Gastroesophageal sphincter (tissue), 4 donors: ENCODE data around the gene TTYH1. TPM values are rescaled to one million over a fixed set of nuclear protein-coding genes. Genes with fewer than 3 reads are reported as not detected.

Source experiments
- ATAC-seq: fragments of 150-250 bp; one replicate; pipeline ENCODE4 v1.9.1; 2016; ENCODE audit warnings: mild to moderate bottlenecking, moderate library complexity
- H3K27ac ChIP-seq, 4 donors: fragments of 200-600 bp; sonication (generic) in 3 of 4; 1 replicate in 3 of 4; 2 replicates in 1 of 4; pipeline ENCODE4 v1.5.1; 2016 to 2019
- H3K27me3 ChIP-seq: fragments of 200-600 bp; sonication (generic); one replicate; pipeline ENCODE4 v1.5.1; 2019
- H3K36me3 ChIP-seq, 2 donors: fragments of 200-600 bp; sonication (generic); one replicate each; pipeline ENCODE4 v1.5.1; 2019; ENCODE audit warnings: control low read depth in 1 of 2
- H3K4me1 ChIP-seq, 3 donors: fragments of 200-600 bp; sonication (generic); 1 replicate in 2 of 3; 2 replicates in 1 of 3; pipeline ENCODE4 v1.5.1; 2016 to 2019; ENCODE audit warnings: control low read depth in 2 of 3
- H3K4me3 ChIP-seq, 2 donors: fragments of 200-600 bp; sonication (generic); one replicate each; pipeline ENCODE4 v1.5.1; 2019; ENCODE audit warnings: mild to moderate bottlenecking in 1 of 2, moderate library complexity in 1 of 2
- H3K9me3 ChIP-seq, 3 donors: fragments of 200-600 bp; sonication (generic); one replicate each; pipeline ENCODE4 v1.5.1; 2017 to 2019; ENCODE audit warnings: control low read depth in 2 of 3
- EP300 ChIP-seq: sonication (generic); formaldehyde crosslinking; IDR thresholded peaks from one replicate; pipeline ENCODE4 v1.6.1; 2017; ENCODE audit warnings: antibody characterized with exemption, mild to moderate bottlenecking
- POLR2A ChIP-seq, 2 donors: fragments of 450-650 bp; IDR thresholded peaks; one replicate each; pipeline ENCODE4 v1.6.1; 2017; ENCODE audit warnings: antibody characterized with exemption in 2 of 2, mild to moderate bottlenecking in 2 of 2, moderate library complexity in 1 of 2
- POLR2AphosphoS5 ChIP-seq: sonication (generic); formaldehyde crosslinking; IDR thresholded peaks from one replicate; pipeline ENCODE4 v1.6.1; 2017; ENCODE audit warnings: antibody characterized with exemption
- WGBS, 2 donors: methylation state at CpG; one replicate each; pipeline ENCODE4 v1.1.5; 2018; ENCODE audit warnings: low coverage in 1 of 2; 5-methylcytosine and 5-hydroxymethylcytosine counted together
- total RNA-seq, 4 donors: library from RNA; depleted of rRNA; stranded (reverse); fragments of >200 nt; gene quantifications; one replicate each; pipeline ENCODE4 v1.1.0, GENCODE V29; 2016
- TF ChIP-seq, protein P1 (sequence below), 4 experiments: fragments of 200-600 bp in 2 of 4; fragments of 450-650 bp in 2 of 4; sonication (generic) in 1 of 4; IDR thresholded peaks; one replicate each; pipeline ENCODE4 v1.5.1; 2017 to 2019; ENCODE audit warnings: antibody characterized with exemption in 4 of 4, mild to moderate bottlenecking in 2 of 4, moderate library complexity in 2 of 4

Gene TTYH1
- total RNA-seq, 4 donors from 2014 or later, result 1.2 to 19.8 (median 5.5) TPM

DNA sequence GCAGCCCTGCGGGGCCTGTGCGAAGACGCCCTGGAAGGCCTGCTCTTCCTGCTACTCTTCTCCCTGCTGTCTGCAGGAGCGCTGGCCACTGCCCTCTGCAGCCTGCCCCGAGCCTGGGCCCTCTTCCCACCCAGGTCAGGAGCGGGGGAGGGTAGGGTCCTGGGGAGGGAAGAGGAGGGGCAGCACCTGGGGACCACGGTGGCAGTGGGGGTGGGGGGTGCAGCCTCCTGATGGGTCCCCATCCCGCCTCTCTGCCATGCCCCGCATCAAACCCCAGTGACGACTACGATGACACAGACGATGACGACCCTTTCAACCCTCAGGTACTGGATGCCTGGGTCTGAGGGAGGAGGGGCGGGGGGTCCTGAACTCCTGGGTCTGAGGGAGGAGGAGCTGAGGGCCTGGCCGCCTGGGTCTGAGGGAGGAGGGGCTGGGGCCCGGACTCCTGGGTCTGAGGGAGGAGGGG lies 20.3 kb downstream of the TTYH1 start:
- peaks cover 19% of the 10 kb centered on the region for H3K27me3 ChIP-seq
- no peaks in the 10 kb centered on the region for H3K9me3 ChIP-seq
- TF ChIP-seq POLR2AphosphoS5 (no peak), EP300 (no peak), POLR2A (IDR thresholded peaks at IDR 0.05) (no peak)
- TF ChIP-seq, protein P1, sequence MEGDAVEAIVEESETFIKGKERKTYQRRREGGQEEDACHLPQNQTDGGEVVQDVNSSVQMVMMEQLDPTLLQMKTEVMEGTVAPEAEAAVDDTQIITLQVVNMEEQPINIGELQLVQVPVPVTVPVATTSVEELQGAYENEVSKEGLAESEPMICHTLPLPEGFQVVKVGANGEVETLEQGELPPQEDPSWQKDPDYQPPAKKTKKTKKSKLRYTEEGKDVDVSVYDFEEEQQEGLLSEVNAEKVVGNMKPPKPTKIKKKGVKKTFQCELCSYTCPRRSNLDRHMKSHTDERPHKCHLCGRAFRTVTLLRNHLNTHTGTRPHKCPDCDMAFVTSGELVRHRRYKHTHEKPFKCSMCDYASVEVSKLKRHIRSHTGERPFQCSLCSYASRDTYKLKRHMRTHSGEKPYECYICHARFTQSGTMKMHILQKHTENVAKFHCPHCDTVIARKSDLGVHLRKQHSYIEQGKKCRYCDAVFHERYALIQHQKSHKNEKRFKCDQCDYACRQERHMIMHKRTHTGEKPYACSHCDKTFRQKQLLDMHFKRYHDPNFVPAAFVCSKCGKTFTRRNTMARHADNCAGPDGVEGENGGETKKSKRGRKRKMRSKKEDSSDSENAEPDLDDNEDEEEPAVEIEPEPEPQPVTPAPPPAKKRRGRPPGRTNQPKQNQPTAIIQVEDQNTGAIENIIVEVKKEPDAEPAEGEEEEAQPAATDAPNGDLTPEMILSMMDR (IDR thresholded peaks at IDR 0.05), result no peak
- 0% methylated on average over 1 of the region's 16 CpGs; no CpG with 5 or more reads in 1 of the 2 donors for WGBS, 2 donors
- no peak for ATAC-seq
- H3K36me3 ChIP-seq, result peaks cover 0 to 6% of the 10 kb centered on the region in 2 donors
- H3K4me3 ChIP-seq, result no peak overlapping the region
- H3K27ac ChIP-seq, result peak overlapping the region in 1 of 4 donors; percentile 48
- peaks cover 0 to 57% (median 26%) of the 10 kb centered on the region in 3 donors for H3K4me1 ChIP-seq

GRCh38 chr19:54436031-54436523 lies 20.8 kb downstream of the TTYH1 start:
- H3K9me3 ChIP-seq, result no peaks in the 10 kb centered on the region
- H3K4me3 ChIP-seq, result no peak overlapping the region
- H3K36me3 ChIP-seq, result peaks cover 0 to 6% of the 10 kb centered on the region in 2 donors
- peak overlapping the region in 1 of 4 donors; percentile 48 for H3K27ac ChIP-seq
- WGBS, 2 donors, result 0 to 18% methylated on average over 2 to 12 of the region's 15 CpGs
- ATAC-seq, result no peak
- no peak for TF ChIP-seq EP300
- TF ChIP-seq POLR2AphosphoS5, result no peak
- TF ChIP-seq, protein P1 (IDR thresholded peaks at IDR 0.05), result no peak
- no peak for TF ChIP-seq POLR2A (IDR thresholded peaks at IDR 0.05)
- H3K27me3 ChIP-seq, result peaks cover 14% of the 10 kb centered on the region
- H3K4me1 ChIP-seq, result peaks cover 0 to 52% (median 21%) of the 10 kb centered on the region in 3 donors

GRCh38 chr19:54436628-54437252 lies 21.5 kb downstream of the TTYH1 start:
- TF ChIP-seq POLR2AphosphoS5, result no peak
- TF ChIP-seq POLR2A (IDR thresholded peaks at IDR 0.05), result no peak
- TF ChIP-seq EP300, result no peak
- TF ChIP-seq, protein P1 (IDR thresholded peaks at IDR 0.05), result no peak
- H3K27ac ChIP-seq, result peak overlapping the region in 1 of 4 donors; percentile 48
- 70 to 84% methylated on average over 7 to 9 of the region's 10 CpGs for WGBS, 2 donors

DNA sequence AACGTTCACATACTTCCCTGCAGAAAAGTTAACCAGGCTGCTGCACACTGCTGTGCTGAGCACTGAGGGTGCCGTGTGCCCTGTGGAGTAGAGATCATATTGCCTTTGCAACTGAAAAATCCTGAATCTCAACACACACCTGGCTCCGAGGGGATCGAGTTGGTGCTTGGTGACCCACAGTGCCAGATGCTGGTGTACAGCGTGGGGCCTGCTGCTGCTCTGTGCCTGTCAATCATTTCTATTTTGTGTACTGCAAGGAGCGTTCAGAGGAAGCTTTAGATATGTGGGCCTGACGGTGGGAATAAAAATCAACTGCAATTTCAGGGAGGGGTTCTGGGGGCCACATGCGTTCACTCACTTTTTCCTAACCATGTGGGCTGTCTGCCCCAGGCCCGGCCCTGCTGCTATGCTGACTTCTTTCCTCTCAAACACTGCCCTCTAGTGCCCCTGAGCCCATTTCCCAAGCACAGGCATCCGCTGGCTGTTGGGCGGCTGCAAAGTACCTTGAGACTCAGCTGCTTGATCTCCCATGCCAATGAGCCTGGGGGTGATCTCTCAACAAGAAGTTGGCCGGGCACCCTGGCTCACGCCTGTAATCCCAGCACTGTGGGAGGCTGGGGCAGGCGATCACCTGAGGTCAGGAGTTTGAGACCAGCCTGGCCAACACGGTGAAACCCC lies 24.0 kb downstream of the TTYH1 start:
- no peak overlapping the region for H3K27ac ChIP-seq
- ATAC-seq, result no peak
- peaks cover 0 to 27% of the 10 kb centered on the region in 2 donors for H3K36me3 ChIP-seq
- peaks cover 0 to 36% (median 18%) of the 10 kb centered on the region in 3 donors for H3K4me1 ChIP-seq
- no peak overlapping the region for H3K4me3 ChIP-seq
- TF ChIP-seq POLR2AphosphoS5, result no peak
- no peak for TF ChIP-seq EP300
- no peak for TF ChIP-seq POLR2A (IDR thresholded peaks at IDR 0.05)
- TF ChIP-seq, protein P1 (IDR thresholded peaks at IDR 0.05), result peak in 1 of 4 experiments; percentile 40
- no peaks in the 10 kb centered on the region for H3K27me3 ChIP-seq
- 54% methylated on average over 5 of the region's 15 CpGs; no CpG with 5 or more reads in 1 of the 2 donors for WGBS, 2 donors
- no peaks in the 10 kb centered on the region for H3K9me3 ChIP-seq

More at GRCh38 chr19:54436628-54437252, 21.5 kb downstream of the TTYH1 start:
- ATAC-seq, result no peak
- Histone ChIP-seq H3K27me3 (peaks cover 8% of the 10 kb centered on the region), H3K36me3 (peaks cover 0 to 6% of the 10 kb centered on the region in 2 donors), H3K4me1 (peaks cover 0 to 45% (median 20%) of the 10 kb centered on the region in 3 donors), H3K9me3 (no peaks in the 10 kb centered on the region), H3K4me3 (no peak overlapping the region)
